GM10266 (cell line): ENCODE results near the gene LZIC.

Experiments
- DNase-seq: peaks from one replicate; pipeline ENCODE4 v3.0.0; 2012; ENCODE audit errors: extremely low spot score
- TF ChIP-seq, protein P1 (sequence below): IDR thresholded peaks from 2 replicates; pipeline ENCODE4 v1.5.1; 2012; ENCODE audit warnings: mild to moderate bottlenecking, low read depth; ENCODE audit not compliant: control insufficient read depth, insufficient read depth; ENCODE audit errors: missing control alignments

LZIC gene

GRCh38 chr1:9884805-9885204, 58.4 kb downstream of the LZIC start:
- no peak for DNase-seq
- TF ChIP-seq, protein P1, sequence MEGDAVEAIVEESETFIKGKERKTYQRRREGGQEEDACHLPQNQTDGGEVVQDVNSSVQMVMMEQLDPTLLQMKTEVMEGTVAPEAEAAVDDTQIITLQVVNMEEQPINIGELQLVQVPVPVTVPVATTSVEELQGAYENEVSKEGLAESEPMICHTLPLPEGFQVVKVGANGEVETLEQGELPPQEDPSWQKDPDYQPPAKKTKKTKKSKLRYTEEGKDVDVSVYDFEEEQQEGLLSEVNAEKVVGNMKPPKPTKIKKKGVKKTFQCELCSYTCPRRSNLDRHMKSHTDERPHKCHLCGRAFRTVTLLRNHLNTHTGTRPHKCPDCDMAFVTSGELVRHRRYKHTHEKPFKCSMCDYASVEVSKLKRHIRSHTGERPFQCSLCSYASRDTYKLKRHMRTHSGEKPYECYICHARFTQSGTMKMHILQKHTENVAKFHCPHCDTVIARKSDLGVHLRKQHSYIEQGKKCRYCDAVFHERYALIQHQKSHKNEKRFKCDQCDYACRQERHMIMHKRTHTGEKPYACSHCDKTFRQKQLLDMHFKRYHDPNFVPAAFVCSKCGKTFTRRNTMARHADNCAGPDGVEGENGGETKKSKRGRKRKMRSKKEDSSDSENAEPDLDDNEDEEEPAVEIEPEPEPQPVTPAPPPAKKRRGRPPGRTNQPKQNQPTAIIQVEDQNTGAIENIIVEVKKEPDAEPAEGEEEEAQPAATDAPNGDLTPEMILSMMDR, result no peak

DNA sequence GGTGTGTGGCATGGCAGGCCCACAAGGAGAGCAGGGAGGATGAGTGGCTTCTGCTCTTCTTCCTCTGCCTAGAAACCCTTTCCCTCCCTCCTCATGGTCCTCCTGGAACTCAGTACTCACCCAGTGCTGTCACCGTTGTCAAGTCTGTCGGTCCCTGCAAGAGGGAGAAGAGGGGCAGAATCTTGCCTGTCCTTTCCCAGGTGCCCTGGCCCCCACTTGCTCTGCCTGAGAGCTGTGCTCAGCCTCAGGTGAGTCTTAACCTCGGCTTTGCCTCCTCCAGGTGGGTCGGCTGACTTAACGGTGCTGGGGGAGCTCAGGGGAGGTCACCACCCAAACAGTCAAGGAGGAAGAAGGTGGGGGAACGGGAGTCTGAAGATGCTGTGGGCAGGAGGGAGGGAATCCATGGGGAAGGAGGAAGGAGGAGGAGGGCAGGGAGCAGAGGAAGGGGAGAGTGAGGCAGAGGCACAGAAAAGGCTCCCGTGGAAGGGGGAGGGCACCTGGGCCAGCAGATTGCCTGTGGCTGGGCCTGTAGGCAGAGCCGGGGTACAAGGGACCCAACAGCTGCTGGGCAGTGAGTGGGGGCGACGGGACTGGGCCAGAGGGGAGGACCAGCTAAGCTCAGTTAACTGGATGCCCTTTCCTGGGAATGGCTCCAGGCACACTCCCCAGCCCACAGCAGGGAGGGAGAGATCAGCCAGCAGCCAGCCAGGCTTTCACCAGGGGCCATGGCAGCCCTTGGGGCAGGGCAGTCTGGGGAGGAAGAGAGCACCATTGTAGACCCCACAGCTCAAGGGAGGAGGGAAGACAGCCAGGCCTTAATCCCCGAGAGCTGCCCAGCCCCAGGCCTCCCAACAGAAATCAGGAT, 59.4 kb downstream of the LZIC start:
- TF ChIP-seq, protein P1, result no peak
- DNase-seq, result no peak

DNA sequence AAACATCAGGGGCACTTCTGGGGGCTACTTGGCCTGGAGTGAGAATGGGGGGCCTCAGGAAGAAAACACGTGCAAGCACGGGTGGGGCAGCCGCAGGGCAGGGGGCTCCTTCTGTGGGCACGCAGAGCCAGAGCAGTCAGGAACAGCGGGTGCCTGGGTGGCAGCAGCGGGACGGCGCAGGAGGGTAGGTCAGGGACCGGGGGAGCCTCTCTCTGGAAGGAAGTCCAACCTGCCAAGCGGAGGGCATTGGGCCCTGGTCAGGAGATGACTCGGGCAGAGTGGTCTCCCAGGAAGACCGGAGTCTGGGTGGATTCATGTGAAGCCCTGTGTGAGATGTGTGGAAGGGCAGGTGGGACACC, 60.3 kb downstream of the LZIC start:
- TF ChIP-seq, protein P1, result no peak

DNA sequence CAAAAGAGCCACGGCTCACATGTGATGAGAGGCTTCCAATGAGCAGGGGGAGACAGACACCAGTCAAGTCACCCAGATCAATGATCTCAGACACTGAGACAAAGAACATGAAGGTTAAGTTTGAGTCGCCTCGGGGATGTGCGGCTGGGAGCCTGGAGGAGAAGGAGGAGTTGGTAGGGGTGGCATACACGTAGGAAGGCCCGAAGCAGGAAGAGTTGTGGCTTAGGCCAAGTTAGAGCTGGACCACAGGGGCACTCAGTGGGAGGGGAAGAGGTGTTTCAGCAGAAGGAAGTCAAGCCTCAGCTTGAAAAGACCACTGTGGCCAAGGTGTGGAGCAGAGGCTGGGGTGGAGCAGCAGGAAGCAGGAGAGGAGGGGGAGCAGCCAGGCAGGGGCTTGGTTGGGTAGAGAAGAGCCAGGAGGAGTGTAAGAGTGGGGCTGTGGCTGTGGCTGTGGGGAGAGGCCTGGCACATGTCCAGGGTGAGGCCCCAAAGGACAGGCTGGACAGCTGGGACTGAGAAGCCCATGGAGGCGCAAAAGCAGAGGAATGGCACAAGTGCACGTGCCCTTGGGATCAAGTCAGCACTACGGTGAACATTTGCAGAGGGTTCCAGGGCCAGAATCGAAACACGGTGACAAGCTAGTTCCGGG, 60.8 kb downstream of the LZIC start:
- TF ChIP-seq, protein P1, result no peak

More for the DNA sequence above, 60.3 kb downstream of the LZIC start:
- DNase-seq, result no peak

GRCh38 chr1:9881838-9882249, 61.3 kb downstream of the LZIC start:
- DNase-seq, result no peak
- TF ChIP-seq, protein P1, result no peak

More for the DNA sequence above, 60.8 kb downstream of the LZIC start:
- no peak for DNase-seq
